HG02943 (cell line): ENCODE measurements around the gene PHLDA2.
"Not testable (repeated sequence)": the region's sequence is repeated elsewhere in the genome, so short reads cannot be mapped to it uniquely, and the experiment has no call there.

ENCODE experiments used
- ATAC-seq: cut with Tn5 transposase; IDR thresholded peaks from one replicate; pipeline ENCODE4 v1.9.1; 2021; ENCODE audit warnings: mild to moderate bottlenecking, low read depth, moderate library complexity; ENCODE audit not compliant: unreplicated experiment

PHLDA2 gene

DNA sequence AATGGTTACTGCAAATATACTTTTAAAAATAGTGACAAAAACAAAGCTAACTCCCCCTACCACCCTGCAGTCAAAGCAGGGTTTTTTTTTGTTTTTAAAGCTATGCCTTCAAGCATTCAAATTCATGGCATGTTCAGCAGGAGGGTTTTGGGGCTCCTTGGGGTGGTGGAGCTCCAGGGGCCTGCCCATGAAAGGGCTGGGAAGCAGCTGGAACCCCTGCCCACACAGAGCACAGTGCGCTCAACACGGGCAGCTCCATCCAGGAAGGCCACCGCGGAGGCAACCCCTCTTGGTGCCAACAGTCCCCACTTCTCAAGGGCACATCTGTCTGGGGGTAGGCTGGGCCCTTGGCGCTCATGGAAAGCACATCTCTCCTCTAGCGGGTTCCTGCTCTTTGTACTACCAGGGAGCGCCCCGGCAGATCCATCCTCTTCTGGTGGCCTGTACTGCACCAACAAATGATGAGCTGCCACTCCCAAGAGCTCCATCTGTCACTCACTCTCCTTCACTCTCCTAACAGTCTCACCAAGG lies 16.6 kb upstream of the PHLDA2 start:
- ATAC-seq = no peak

GRCh38 chr11:2945031-2945756 lies 16.0 kb upstream of the PHLDA2 start:
- no peak for ATAC-seq

- ATAC-seq = no peak
Observed at GRCh38 chr11:2944530-2944929, 15.3 kb upstream of the PHLDA2 start.

DNA sequence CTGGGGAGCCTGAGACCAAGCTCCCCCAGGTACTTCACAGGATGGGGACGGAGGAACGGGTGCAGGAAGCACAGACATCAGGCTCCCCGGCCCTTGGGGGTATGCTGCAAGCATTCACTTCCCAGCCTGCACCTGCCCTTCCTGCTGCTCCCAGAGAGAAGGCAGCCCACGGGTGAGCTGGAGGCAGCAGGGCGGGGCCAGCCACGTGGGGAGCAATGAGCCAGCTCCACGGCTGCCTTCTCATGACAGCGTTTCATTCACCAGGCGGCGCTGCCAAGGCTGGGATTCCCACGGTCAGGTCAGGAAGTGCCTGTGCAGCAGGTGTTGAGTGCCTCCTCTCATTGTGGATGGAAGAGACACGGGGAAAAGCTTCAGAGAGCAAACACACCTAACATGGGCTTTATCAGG lies 14.5 kb upstream of the PHLDA2 start:
- no peak for ATAC-seq

DNA sequence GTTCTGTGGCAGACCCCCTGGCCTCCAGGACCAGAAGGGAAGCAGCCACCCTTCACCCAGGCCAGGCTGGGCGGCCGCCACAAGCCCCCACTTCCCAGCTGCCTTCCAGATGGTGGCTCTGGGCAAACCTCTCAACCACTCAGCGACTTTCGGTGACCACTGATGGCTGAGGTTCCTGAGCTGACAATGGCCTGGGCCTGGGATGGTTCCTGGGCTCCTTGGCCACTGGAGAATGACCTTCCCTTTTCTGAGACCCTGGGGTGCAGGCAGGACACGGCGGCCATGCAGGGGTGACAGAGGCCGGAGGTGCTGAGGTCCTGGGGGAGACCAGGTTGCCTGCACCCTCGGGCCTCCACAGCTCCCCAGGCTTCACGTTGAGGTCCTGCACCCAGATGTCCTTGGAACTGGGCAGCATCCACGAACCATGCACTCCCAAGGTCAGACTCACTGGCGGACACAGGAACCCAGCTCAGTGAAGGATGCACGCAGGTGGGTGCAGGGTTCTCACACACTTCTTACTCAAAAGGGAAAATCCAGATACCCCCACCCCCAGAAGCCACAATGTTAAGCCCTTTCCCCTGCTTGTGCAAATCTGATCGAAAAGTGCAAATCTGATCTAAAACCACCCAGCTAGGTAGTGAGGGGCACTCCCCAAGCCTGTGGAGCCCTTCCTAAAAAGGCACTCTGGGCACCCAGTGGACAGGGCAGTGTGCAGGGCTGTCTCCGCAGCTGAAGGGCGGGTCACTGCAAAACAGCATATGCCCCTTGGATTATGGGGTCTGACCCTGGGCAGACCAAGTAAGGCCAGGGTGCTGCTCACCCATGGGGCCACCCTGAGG lies 13.9 kb upstream of the PHLDA2 start:
- ATAC-seq = no peak

DNA sequence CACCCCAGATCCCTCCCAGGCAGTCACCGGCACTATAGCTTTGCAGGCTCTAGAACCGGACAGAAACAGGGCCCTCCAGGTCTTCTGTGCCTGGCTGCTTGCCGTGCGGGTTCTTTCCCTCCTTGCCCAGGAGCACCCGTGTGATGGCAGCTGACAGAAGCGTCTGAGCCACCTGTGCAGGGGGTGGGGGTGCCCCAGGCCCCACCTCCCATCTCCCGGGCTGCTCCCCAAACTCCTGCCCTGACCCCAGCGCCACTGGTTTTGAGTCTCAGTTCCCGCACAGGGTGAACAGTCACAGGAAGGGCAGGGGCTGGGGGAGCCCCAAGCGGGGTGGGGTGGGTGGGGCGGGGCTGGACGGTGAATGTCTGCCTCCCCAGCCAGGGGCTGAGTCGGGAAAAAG lies 13.2 kb upstream of the PHLDA2 start:
- ATAC-seq = no peak

GRCh38 chr11:2940921-2941821 lies 12.0 kb upstream of the PHLDA2 start:
- ATAC-seq = no peak

DNA sequence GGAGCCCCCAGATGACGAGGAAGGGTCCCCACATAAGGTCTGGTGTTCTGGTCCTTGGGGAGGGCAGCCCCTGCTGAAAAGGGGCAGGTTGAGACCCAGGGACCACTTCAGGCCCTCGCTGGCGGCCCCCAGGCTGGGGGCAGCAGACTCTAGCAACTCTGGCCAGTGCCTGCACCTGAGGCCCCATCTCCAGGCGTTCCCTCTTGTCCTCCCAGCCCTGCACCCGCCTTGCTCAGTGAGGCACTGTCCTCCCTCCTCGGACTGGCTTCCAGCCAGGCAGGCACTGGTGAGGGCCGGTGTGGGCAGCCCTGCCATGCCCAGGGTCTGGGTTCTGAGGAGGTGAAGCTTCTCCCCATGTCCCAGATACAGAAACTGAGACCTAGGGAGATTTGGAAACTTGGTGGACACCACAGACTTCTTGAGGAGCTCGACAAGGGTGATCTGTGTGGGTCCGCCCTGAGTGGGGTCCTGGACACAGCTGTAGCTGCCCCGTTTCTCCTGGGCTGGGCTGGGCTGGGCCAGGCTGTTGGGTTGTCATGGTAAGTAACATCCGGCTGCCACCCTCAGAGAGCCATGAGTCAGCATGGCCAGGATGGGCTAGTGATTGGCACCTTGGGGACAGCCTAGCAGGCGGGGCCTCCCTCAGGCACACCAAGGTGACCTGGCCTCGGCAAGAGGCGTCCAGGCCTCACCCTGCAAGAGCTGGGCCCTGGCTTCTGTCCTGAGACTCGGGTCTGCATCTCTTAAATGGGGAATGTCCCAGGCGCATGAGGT lies 11.1 kb upstream of the PHLDA2 start:
- no peak for ATAC-seq

GRCh38 chr11:2938458-2939418 lies 9.5 kb upstream of the PHLDA2 start:
- not testable (repeated sequence) for ATAC-seq

- not testable (repeated sequence) for ATAC-seq
Observed at GRCh38 chr11:2937641-2938457, 8.6 kb upstream of the PHLDA2 start.

GRCh38 chr11:2934611-2935239 lies 5.5 kb upstream of the PHLDA2 start:
- ATAC-seq = no peak

- no peak for ATAC-seq
Observed at GRCh38 chr11:2934021-2934550, 4.9 kb upstream of the PHLDA2 start.

GRCh38 chr11:2933375-2934020 lies 4.3 kb upstream of the PHLDA2 start:
- peak; percentile 47 for ATAC-seq

DNA sequence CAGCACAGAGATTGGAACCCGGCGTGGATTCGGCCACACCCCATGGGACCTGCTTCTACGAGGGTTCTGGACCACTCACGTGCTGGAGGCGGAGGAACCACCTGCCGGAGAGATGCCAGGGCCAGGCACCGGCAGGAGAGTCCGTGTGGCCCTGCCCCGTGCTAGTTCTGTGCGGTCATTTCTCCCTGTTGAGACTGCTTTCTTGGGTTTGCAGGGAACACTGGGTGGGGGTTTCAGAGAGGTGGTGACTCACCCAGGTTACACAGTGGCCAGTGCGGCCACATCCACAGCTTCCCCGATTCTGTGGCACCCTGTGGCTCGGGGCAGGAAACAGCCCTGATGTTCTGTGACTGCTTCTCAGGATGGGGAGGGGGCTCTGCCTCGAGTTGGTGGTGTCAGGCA lies 3.6 kb upstream of the PHLDA2 start:
- ATAC-seq = no peak

- no peak for ATAC-seq
Observed at GRCh38 chr11:2931771-2932738, 2.8 kb upstream of the PHLDA2 start.

GRCh38 chr11:2931420-2931746 lies 2.2 kb upstream of the PHLDA2 start:
- no peak for ATAC-seq
